ENCODE measurements around the gene CCNL2.
"Not testable (repeated sequence)": the region's sequence is repeated elsewhere in the genome, so short reads cannot be mapped to it uniquely, and the experiment has no call there.

DNA sequence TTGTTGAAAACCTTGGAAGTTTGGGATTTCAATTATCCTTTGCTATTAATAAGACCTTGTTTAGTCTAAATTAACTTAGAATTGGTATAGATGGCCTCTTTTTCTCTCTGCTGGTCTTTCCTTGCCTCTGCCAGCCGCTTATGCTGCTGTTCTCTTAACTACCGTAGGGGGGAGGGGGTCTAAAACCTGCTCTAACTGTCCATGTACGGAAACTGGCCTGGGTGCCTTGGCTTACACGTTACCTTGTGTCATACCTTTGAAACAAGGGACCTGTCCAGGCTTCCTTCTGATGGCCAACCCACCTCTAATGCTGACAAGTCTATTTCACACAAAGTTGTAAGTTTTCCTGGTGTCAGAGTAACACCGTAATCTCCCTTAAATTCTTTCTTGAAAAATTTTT lies 18.3 kb upstream of the CCNL2 start:
- TF ChIP-seq, protein P1, sequence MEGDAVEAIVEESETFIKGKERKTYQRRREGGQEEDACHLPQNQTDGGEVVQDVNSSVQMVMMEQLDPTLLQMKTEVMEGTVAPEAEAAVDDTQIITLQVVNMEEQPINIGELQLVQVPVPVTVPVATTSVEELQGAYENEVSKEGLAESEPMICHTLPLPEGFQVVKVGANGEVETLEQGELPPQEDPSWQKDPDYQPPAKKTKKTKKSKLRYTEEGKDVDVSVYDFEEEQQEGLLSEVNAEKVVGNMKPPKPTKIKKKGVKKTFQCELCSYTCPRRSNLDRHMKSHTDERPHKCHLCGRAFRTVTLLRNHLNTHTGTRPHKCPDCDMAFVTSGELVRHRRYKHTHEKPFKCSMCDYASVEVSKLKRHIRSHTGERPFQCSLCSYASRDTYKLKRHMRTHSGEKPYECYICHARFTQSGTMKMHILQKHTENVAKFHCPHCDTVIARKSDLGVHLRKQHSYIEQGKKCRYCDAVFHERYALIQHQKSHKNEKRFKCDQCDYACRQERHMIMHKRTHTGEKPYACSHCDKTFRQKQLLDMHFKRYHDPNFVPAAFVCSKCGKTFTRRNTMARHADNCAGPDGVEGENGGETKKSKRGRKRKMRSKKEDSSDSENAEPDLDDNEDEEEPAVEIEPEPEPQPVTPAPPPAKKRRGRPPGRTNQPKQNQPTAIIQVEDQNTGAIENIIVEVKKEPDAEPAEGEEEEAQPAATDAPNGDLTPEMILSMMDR (tag by site-specific recombination; IDR thresholded peaks at IDR 0.05): not testable (repeated sequence)
- TF ChIP-seq ZNF521 (tag by site-specific recombination; IDR thresholded peaks at IDR 0.05); ZNF10 (tag by site-specific recombination; IDR thresholded peaks at IDR 0.05); ZNF223 (tag by site-specific recombination; IDR thresholded peaks at IDR 0.05); ZBTB21 (tag by site-specific recombination; IDR thresholded peaks at IDR 0.05); ZFP41 (tag by site-specific recombination; IDR thresholded peaks at IDR 0.05; ENCODE audit: borderline replicate concordance); ZNF777 (tag by site-specific recombination; IDR thresholded peaks at IDR 0.05; ENCODE audit: borderline replicate concordance); SP2 (tag by site-specific recombination; IDR thresholded peaks at IDR 0.05): not testable (repeated sequence)
- TF ChIP-seq, protein P2, sequence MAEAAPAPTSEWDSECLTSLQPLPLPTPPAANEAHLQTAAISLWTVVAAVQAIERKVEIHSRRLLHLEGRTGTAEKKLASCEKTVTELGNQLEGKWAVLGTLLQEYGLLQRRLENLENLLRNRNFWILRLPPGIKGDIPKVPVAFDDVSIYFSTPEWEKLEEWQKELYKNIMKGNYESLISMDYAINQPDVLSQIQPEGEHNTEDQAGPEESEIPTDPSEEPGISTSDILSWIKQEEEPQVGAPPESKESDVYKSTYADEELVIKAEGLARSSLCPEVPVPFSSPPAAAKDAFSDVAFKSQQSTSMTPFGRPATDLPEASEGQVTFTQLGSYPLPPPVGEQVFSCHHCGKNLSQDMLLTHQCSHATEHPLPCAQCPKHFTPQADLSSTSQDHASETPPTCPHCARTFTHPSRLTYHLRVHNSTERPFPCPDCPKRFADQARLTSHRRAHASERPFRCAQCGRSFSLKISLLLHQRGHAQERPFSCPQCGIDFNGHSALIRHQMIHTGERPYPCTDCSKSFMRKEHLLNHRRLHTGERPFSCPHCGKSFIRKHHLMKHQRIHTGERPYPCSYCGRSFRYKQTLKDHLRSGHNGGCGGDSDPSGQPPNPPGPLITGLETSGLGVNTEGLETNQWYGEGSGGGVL (tag by site-specific recombination; IDR thresholded peaks at IDR 0.05): not testable (repeated sequence)
- TF ChIP-seq, protein P3, sequence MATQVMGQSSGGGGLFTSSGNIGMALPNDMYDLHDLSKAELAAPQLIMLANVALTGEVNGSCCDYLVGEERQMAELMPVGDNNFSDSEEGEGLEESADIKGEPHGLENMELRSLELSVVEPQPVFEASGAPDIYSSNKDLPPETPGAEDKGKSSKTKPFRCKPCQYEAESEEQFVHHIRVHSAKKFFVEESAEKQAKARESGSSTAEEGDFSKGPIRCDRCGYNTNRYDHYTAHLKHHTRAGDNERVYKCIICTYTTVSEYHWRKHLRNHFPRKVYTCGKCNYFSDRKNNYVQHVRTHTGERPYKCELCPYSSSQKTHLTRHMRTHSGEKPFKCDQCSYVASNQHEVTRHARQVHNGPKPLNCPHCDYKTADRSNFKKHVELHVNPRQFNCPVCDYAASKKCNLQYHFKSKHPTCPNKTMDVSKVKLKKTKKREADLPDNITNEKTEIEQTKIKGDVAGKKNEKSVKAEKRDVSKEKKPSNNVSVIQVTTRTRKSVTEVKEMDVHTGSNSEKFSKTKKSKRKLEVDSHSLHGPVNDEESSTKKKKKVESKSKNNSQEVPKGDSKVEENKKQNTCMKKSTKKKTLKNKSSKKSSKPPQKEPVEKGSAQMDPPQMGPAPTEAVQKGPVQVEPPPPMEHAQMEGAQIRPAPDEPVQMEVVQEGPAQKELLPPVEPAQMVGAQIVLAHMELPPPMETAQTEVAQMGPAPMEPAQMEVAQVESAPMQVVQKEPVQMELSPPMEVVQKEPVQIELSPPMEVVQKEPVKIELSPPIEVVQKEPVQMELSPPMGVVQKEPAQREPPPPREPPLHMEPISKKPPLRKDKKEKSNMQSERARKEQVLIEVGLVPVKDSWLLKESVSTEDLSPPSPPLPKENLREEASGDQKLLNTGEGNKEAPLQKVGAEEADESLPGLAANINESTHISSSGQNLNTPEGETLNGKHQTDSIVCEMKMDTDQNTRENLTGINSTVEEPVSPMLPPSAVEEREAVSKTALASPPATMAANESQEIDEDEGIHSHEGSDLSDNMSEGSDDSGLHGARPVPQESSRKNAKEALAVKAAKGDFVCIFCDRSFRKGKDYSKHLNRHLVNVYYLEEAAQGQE (tag by site-specific recombination; IDR thresholded peaks at IDR 0.05): not testable (repeated sequence)
- TF ChIP-seq, protein P4, sequence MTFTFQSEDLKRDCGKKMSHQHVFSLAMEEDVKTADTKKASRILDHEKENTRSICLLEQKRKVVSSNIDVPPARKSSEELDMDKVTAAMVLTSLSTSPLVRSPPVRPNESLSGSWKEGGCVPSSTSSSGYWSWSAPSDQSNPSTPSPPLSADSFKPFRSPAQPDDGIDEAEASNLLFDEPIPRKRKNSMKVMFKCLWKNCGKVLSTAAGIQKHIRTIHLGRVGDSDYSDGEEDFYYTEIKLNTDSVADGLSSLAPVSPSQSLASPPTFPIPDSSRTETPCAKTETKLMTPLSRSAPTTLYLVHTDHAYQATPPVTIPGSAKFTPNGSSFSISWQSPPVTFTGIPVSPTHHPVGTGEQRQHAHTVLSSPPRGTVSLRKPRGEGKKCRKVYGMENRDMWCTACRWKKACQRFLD (tag by site-specific recombination; IDR thresholded peaks at IDR 0.05): not testable (repeated sequence)
- TF ChIP-seq, protein P5, sequence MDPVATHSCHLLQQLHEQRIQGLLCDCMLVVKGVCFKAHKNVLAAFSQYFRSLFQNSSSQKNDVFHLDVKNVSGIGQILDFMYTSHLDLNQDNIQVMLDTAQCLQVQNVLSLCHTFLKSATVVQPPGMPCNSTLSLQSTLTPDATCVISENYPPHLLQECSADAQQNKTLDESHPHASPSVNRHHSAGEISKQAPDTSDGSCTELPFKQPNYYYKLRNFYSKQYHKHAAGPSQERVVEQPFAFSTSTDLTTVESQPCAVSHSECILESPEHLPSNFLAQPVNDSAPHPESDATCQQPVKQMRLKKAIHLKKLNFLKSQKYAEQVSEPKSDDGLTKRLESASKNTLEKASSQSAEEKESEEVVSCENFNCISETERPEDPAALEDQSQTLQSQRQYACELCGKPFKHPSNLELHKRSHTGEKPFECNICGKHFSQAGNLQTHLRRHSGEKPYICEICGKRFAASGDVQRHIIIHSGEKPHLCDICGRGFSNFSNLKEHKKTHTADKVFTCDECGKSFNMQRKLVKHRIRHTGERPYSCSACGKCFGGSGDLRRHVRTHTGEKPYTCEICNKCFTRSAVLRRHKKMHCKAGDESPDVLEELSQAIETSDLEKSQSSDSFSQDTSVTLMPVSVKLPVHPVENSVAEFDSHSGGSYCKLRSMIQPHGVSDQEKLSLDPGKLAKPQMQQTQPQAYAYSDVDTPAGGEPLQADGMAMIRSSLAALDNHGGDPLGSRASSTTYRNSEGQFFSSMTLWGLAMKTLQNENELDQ (tag by site-specific recombination; IDR thresholded peaks at IDR 0.05; ENCODE audit: low read depth): not testable (repeated sequence)
